Upper lobe of left lung (tissue), 4 donors: ENCODE results near the gene HRH1.

ENCODE experiments used
- POLR2A ChIP-seq, 4 donors: fragments of 450-650 bp; IDR thresholded peaks; one replicate each; pipeline ENCODE4 v1.5.1; 2016 to 2017; ENCODE audit warnings: antibody characterized with exemption in 4 of 4, mild to moderate bottlenecking in 2 of 4
- POLR2AphosphoS5 ChIP-seq, 2 donors: sonication (generic); formaldehyde crosslinking; IDR thresholded peaks; one replicate each; pipeline ENCODE4 v1.5.1; 2017; ENCODE audit warnings: antibody characterized with exemption in 2 of 2
- TF ChIP-seq, protein P1 (sequence below), 6 experiments: fragments of 450-650 bp in 4 of 6; fragments of 200-600 bp in 2 of 6; sonication (generic) in 2 of 6; IDR thresholded peaks; one replicate each; pipeline ENCODE4 v1.5.1; 2016 to 2019; ENCODE audit warnings: antibody characterized with exemption in 6 of 6

- TF ChIP-seq, protein P1, sequence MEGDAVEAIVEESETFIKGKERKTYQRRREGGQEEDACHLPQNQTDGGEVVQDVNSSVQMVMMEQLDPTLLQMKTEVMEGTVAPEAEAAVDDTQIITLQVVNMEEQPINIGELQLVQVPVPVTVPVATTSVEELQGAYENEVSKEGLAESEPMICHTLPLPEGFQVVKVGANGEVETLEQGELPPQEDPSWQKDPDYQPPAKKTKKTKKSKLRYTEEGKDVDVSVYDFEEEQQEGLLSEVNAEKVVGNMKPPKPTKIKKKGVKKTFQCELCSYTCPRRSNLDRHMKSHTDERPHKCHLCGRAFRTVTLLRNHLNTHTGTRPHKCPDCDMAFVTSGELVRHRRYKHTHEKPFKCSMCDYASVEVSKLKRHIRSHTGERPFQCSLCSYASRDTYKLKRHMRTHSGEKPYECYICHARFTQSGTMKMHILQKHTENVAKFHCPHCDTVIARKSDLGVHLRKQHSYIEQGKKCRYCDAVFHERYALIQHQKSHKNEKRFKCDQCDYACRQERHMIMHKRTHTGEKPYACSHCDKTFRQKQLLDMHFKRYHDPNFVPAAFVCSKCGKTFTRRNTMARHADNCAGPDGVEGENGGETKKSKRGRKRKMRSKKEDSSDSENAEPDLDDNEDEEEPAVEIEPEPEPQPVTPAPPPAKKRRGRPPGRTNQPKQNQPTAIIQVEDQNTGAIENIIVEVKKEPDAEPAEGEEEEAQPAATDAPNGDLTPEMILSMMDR (IDR thresholded peaks at IDR 0.05): no peak
- TF ChIP-seq POLR2A (IDR thresholded peaks at IDR 0.05) (no peak), POLR2AphosphoS5 (IDR thresholded peaks at IDR 0.05) (no peak)
These were observed 69.7 kb downstream of the HRH1 start for GRCh38 chr3:11224010-11224409.
